HG03432 (cell line): ENCODE data around the gene YBEY.

Experiments used
- ATAC-seq: cut with Tn5 transposase; IDR thresholded peaks from one replicate; pipeline ENCODE4 v1.9.1; 2021; ENCODE audit warnings: mild to moderate bottlenecking, moderate library complexity; ENCODE audit not compliant: unreplicated experiment

Gene YBEY

DNA sequence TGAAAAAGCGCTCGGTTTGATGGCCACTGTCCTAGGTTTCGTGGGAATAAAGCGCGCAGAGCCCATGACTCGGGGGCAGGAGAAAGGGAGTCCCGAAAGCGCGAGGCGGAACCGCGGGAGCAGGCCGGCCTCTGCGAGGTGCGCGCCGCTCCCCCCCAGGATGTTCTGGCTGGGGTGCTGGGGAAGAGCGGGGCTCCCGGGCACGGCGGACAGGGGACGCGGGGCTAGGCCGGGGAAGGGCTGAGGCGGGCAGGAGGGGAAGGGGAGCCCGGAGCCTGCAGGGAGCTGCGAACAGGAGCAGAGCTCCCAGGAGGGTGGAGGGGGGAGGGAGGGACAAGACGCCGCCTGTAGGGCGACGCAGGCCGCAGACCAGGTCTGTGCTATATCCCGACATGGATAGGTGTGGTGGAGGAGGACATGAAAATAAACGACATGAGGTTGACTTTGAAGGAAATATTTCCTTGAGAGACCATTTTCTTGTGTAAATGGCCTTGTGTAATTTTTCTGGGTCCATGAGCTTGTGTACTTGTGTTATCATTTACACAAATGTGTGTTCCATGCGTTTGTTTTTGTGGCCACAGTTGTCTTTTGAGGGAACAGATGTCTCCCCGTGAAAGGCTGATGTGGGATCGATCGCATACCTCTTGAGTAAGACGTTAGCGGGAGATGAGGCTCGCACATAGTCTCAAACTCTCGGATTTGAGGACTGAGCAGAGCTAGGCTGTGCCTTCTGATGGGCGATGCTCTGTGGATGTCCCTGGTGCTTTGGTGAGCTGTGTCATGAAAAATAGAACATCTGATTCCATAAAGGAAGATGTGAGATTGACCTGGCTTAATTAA is 39.2 kb downstream of the YBEY start:
- no peak for ATAC-seq

- no peak for ATAC-seq
Observed at GRCh38 chr21:46326110-46326703, 40.1 kb downstream of the YBEY start.

DNA sequence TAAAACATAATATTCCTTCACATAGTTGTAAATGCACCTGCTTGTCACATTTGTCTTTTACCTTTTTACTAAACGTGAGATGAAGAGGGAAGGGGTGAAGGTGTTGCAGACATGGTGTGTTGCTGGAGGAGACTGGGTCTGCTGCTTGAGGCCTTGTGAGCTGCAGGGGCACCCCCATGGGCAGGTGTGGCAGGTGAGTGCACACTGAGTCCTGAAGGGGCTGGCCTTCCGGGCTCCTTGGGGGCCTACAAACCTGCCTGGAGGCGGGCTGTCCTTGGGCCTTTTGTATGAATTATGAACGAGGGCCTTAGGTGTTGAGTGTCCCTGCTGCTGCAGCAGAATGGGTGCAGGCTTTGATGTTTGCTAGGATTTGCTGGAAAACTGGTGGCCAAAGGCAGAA is 41.6 kb downstream of the YBEY start:
- no peak for ATAC-seq

GRCh38 chr21:46328151-46328550 is 42.0 kb downstream of the YBEY start:
- no peak for ATAC-seq

DNA sequence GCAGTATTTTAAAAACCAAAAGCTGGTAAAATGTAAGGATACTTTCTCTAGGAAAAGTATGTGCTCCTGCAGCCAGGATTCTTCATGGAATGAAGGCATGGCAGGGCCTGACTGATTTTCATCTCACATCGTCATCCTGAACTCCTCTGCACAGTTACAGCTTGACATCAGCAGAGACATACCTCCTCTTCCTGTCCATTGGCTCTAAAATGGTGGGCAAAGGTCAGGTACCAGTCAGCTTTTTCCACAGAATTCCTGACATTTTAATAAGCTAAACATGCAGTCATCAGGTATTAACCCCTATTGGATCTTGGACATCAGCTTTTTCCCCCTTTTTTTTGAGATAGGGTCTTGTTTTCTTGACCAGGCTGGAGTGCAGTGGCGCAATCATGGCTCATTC is 43.7 kb downstream of the YBEY start:
- no peak for ATAC-seq

DNA sequence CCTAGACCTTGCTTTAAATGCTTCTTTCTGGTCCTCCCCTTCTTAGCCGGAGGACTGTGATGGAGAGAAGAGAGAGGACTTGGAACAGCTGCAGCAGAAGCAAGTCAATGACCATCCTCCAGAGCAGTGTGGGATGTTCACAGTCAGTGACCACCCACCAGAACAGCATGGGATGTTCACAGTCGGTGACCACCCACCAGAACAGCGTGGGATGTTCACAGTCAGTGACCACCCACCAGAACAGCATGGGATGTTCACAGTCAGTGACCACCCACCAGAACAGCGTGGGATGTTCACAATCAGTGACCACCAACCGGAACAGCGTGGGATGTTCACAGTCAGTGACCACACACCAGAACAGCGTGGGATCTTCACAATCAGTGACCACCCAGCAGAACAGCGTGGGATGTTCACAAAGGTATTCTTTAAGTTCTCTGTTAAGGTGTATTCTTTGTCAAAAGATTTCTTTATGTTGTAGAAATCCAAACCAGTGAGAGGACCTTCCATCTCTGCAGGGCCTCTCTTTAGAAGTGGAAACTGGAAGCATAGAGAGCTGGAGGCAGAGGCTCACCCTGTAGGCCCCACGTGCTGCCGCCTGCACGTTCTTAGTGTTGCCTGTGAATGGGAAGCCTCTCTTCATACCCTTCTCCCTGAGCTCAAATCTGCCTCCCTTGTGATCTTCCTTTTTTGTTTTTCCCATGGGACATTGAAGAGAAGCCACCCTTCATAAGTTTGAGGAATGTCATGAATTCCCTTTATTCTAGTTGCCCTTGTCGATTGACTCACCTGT is 48.4 kb downstream of the YBEY start:
- no peak for ATAC-seq

DNA sequence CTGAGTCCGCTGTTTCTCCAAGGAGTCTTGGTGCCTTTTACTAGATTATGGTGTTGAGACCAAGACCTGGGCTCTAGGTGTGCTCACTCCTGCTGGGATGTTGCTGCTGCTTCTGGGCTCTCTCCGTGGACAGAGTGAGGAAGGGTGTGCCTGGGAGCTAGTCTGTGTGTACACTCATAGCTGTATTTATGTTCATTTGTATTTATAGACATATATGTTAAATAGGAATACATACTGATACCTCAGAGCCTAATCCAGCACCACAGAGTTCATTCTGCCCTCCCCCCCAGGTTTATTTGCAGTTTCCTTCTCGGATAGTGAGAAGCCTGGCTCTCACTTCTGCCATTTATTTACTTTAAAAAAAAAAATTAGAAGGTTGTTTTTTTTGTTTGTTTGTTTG is 50.5 kb downstream of the YBEY start:
- ATAC-seq, result no peak

GRCh38 chr21:46340998-46341397 is 54.9 kb downstream of the YBEY start:
- no peak for ATAC-seq

DNA sequence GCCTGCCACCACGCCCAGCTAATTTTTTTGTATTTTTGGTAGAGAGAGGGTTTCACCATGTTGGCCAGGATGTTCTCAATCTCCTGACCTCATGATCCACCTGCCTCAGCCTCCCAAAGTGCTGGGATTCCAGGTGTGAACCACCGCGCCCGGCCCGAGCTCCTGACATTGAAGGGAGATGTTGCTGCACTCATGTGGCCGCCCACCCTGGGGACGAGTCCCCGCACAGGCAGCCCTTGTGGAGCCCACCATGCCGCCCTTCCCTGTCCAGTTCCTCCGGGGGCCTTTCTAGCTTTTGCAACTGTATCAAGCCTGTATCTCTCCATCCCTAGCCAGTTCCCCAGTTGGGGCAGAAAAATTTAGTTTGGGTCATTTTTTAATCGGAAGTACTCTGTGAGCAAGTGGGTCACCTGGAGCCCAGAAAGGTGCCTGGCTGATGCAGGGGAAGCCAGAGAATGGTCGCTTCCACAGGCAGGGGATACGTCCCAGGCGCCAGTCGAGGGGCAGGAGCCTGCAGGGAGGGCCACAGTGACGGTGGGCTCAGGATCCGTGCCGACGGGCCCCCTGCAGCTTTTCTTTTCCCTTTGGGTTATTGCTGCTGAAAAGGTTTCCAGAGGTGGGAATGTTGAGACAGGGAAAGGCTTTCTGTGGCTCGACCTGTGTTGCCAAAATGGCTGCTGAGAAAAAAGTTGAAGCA is 58.2 kb downstream of the YBEY start:
- no peak for ATAC-seq

DNA sequence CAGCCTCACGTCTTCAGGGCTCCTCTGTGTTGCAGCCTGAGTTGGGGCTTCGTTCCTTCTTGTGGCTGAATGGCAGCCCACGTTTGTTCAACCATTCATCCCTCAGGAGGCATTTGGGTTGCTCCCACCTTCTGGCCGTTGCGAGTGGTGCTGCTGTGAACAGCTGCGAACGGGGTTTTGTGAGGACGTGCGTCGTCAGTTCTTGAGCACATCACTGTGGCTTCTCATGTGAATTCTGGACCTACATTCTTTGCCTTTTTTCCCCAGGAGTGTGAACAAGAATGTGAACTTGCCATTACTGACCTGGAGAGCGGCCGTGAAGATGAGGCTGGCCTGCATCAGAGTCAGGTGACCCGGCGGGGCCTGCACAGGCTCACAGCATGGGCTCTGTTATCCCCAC is 59.7 kb downstream of the YBEY start:
- no peak for ATAC-seq

GRCh38 chr21:46346296-46347202 is 60.4 kb downstream of the YBEY start:
- no peak for ATAC-seq

- no peak for ATAC-seq
Observed at GRCh38 chr21:46347203-46347550, 61.0 kb downstream of the YBEY start.
